Osteoblast (primary cell): ENCODE results near the gene BAD. TPM values are rescaled to one million over a fixed set of nuclear protein-coding genes. Genes with fewer than 3 reads are reported as not detected.

Experiments
- DNase-seq: peaks from one replicate; pipeline ENCODE4 v3.0.0; 2011; ENCODE audit warnings: low spot score, mixed read lengths; ENCODE audit not compliant: insufficient read length; ENCODE audit errors: missing footprints
- H2AFZ ChIP-seq: 2 replicates; pipeline ENCODE4 v1.6.0; 2011; ENCODE audit warnings: mild to moderate bottlenecking, low read length
- H3K27ac ChIP-seq: 2 replicates; pipeline ENCODE4 v1.5.1; 2011; ENCODE audit warnings: mild to moderate bottlenecking, low read depth, low read length, moderate library complexity
- H3K27me3 ChIP-seq: 2 replicates; pipeline ENCODE4 v1.6.0; 2012; ENCODE audit warnings: mild to moderate bottlenecking, control low read depth, inconsistent platforms, low read length, moderate library complexity; ENCODE audit not compliant: insufficient read depth
- H3K36me3 ChIP-seq: 2 replicates; pipeline ENCODE4 v1.5.1; 2011; ENCODE audit warnings: mild to moderate bottlenecking, low read length, control low read depth, moderate library complexity; ENCODE audit not compliant: insufficient read depth
- H3K4me1 ChIP-seq: 2 replicates; pipeline ENCODE4 v1.5.1; 2011; ENCODE audit warnings: mild to moderate bottlenecking, low read length, control low read depth, moderate library complexity; ENCODE audit not compliant: insufficient read depth
- H3K4me2 ChIP-seq: 2 replicates; pipeline ENCODE4 v1.6.0; 2011; ENCODE audit warnings: mild to moderate bottlenecking, low read length; ENCODE audit not compliant: insufficient read depth
- H3K4me3 ChIP-seq: fragments of 200-600 bp; sonication (generic); 3 replicates; pipeline ENCODE4 v1.5.1; 2012; ENCODE audit warnings: mild to moderate bottlenecking, low read length, inconsistent platforms; ENCODE audit not compliant: insufficient read depth
- H3K79me2 ChIP-seq: 2 replicates; pipeline ENCODE4 v1.6.0; 2012; ENCODE audit warnings: mild to moderate bottlenecking, low read length, control low read depth, inconsistent platforms; ENCODE audit not compliant: insufficient read depth
- H3K9me3 ChIP-seq: 2 replicates; pipeline ENCODE4 v1.5.1; 2011; ENCODE audit warnings: low read depth, low read length, control low read depth
- H4K20me1 ChIP-seq: 2 replicates; pipeline ENCODE4 v1.6.0; 2012; ENCODE audit warnings: mild to moderate bottlenecking, low read length, control low read depth; ENCODE audit not compliant: insufficient read depth
- total RNA-seq: library from RNA; depleted of rRNA; stranded (reverse); fragments of >200 nt; gene quantifications from 2 replicates; pipeline ENCODE4 v1.2.3, GENCODE V29; 2012
- TF ChIP-seq, protein P1 (sequence below): IDR thresholded peaks from 2 replicates; pipeline ENCODE4 v1.5.1; 2011; ENCODE audit warnings: mild to moderate bottlenecking, low read depth, low read length, moderate library complexity; ENCODE audit errors: extremely low read depth

Gene BAD
- total RNA-seq, 1 donor = 70.9 TPM

DNA sequence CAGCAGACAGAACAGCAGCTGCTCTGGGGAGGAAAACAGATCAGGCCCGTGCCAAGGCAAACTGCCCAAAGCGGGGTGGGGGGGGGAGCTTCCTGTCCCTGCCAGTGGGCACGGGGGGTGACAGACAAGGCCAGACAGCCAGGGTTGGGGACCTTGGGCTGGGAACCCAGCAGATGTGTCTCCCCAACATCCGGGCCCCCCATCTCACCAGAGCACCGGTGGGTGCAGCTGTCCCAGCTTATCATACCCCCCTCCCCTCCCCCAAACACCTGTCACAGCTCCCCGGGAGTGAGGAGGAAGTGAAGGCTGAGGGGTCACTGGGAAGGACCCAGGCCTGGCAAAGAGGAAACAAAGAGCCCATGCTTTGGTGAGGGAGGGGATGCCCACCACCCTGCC is 39.1 kb downstream of the BAD start:
- Histone ChIP-seq H3K36me3 (peaks cover 15% of the 10 kb centered on the region), H3K4me1 (peaks cover 29% of the 10 kb centered on the region), H3K27me3 (no peaks in the 10 kb centered on the region), H4K20me1 (peaks cover 8% of the 10 kb centered on the region), H3K4me3 (peak overlapping the region; percentile 97), H3K9me3 (no peaks in the 10 kb centered on the region), H2AFZ (no peak overlapping the region), H3K27ac (peak overlapping the region; percentile 85), H3K79me2 (peaks cover 42% of the 10 kb centered on the region), H3K4me2 (peak overlapping the region; percentile 91)
- TF ChIP-seq, protein P1, sequence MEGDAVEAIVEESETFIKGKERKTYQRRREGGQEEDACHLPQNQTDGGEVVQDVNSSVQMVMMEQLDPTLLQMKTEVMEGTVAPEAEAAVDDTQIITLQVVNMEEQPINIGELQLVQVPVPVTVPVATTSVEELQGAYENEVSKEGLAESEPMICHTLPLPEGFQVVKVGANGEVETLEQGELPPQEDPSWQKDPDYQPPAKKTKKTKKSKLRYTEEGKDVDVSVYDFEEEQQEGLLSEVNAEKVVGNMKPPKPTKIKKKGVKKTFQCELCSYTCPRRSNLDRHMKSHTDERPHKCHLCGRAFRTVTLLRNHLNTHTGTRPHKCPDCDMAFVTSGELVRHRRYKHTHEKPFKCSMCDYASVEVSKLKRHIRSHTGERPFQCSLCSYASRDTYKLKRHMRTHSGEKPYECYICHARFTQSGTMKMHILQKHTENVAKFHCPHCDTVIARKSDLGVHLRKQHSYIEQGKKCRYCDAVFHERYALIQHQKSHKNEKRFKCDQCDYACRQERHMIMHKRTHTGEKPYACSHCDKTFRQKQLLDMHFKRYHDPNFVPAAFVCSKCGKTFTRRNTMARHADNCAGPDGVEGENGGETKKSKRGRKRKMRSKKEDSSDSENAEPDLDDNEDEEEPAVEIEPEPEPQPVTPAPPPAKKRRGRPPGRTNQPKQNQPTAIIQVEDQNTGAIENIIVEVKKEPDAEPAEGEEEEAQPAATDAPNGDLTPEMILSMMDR = no peak
- peak; percentile 94 for DNase-seq

DNA sequence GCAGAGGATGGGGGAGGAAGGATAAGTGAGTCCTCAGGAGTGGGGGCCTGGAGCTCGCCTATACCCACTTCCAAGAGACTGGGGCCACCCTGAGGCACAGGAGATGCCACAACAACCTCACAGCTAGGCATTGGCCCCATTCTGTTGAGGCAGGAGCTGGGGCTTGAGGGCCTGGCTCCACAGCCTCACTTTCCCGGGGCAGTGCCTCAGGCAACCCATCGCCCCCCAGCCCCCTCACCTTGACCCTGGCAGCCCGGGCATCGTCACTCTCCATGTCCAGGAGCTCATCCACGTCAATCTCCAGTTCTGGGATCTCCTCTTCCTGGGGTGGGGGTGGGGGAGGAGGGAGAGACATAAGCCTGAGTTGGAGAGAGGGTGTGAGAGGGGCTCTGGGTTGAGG is 39.5 kb downstream of the BAD start:
- DNase-seq = no peak
- Histone ChIP-seq H3K4me3 (peak overlapping the region; percentile 97), H4K20me1 (peaks cover 8% of the 10 kb centered on the region), H3K36me3 (peaks cover 15% of the 10 kb centered on the region), H3K79me2 (peaks cover 42% of the 10 kb centered on the region), H3K27ac (no peak overlapping the region), H3K9me3 (no peaks in the 10 kb centered on the region), H2AFZ (no peak overlapping the region), H3K4me1 (peaks cover 33% of the 10 kb centered on the region), H3K27me3 (no peaks in the 10 kb centered on the region), H3K4me2 (peak overlapping the region; percentile 91)
- TF ChIP-seq, protein P1 = no peak

DNA sequence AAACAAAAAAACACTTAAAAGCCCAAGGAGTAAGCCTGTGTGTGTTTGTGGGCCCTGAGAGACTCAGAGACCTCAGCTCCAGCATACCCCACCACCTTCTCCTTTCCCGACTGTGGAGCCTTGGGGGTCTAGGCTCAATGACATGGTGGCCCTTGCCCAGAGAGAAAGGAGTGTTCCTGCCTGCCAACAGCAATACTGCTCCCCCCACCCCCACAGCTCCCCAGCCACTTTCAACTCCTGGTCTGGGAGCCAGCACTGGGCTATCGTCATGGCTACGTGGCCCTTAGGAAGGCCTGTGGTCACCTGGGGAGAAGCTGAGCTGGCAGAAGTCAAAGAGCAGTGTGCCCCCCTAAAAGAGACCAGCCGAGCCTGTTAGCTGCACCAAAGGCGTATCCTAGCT is 40.4 kb downstream of the BAD start:
- H2AFZ ChIP-seq = no peak overlapping the region
- no peaks in the 10 kb centered on the region for H3K9me3 ChIP-seq
- H3K27ac ChIP-seq = no peak overlapping the region
- H3K4me2 ChIP-seq = no peak overlapping the region
- H3K4me3 ChIP-seq = no peak overlapping the region
- H3K79me2 ChIP-seq = peaks cover 42% of the 10 kb centered on the region
- H3K27me3 ChIP-seq = no peaks in the 10 kb centered on the region
- H4K20me1 ChIP-seq = peaks cover 8% of the 10 kb centered on the region
- TF ChIP-seq, protein P1 = no peak
- peaks cover 33% of the 10 kb centered on the region for H3K4me1 ChIP-seq
- DNase-seq = peak; percentile 85
- peaks cover 15% of the 10 kb centered on the region for H3K36me3 ChIP-seq

- Histone ChIP-seq H3K27me3 (no peaks in the 10 kb centered on the region), H3K4me1 (peaks cover 33% of the 10 kb centered on the region), H3K27ac (no peak overlapping the region), H3K36me3 (peaks cover 15% of the 10 kb centered on the region), H4K20me1 (peaks cover 8% of the 10 kb centered on the region), H3K4me3 (no peak overlapping the region), H3K79me2 (peaks cover 42% of the 10 kb centered on the region), H2AFZ (no peak overlapping the region), H3K9me3 (no peaks in the 10 kb centered on the region), H3K4me2 (no peak overlapping the region)
- peak; percentile 81 for DNase-seq
- TF ChIP-seq, protein P1 = no peak
These were observed 41.1 kb downstream of the BAD start for GRCh38 chr11:64243236-64243854.
